Peyer's patch (tissue), 4 donors: ENCODE data around the gene PSG6.
"Not testable (repeated sequence)": the region's sequence is repeated elsewhere in the genome, so short reads cannot be mapped to it uniquely, and the experiment has no call there.

Source experiments
- POLR2A ChIP-seq, 2 donors: fragments of 450-650 bp; IDR thresholded peaks; one replicate each; pipeline ENCODE4 v1.5.1; 2017; ENCODE audit warnings: antibody characterized with exemption in 2 of 2, mild to moderate bottlenecking in 2 of 2, moderate library complexity in 2 of 2
- TF ChIP-seq, protein P1 (sequence below), 6 experiments: fragments of 450-650 bp in 4 of 6; fragments of 200-600 bp in 2 of 6; sonication (generic) in 1 of 6; IDR thresholded peaks; one replicate each; pipeline ENCODE4 v1.5.1; 2017 to 2019; ENCODE audit warnings: antibody characterized with exemption in 6 of 6, mild to moderate bottlenecking in 3 of 6, moderate library complexity in 1 of 6

DNA sequence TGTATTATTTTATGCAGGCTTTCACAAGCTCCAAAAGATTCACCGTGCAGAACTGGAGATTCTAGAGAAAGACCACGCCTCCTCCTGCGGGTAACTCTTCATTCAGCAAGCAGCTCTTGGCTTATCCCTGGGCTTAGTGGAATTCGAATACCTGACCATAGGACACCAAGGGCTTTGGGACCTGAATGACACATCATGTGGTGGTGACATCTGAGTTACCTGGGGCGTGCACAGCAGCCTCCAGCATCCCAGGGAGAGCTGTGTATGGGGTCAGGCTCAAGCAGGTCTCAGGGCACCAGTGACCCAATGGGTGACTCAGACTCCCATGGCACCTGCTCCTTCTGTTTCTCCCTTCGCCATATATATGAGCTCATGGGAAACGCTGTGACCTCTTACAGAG lies 27.2 kb downstream of the PSG6 start:
- TF ChIP-seq, protein P1, sequence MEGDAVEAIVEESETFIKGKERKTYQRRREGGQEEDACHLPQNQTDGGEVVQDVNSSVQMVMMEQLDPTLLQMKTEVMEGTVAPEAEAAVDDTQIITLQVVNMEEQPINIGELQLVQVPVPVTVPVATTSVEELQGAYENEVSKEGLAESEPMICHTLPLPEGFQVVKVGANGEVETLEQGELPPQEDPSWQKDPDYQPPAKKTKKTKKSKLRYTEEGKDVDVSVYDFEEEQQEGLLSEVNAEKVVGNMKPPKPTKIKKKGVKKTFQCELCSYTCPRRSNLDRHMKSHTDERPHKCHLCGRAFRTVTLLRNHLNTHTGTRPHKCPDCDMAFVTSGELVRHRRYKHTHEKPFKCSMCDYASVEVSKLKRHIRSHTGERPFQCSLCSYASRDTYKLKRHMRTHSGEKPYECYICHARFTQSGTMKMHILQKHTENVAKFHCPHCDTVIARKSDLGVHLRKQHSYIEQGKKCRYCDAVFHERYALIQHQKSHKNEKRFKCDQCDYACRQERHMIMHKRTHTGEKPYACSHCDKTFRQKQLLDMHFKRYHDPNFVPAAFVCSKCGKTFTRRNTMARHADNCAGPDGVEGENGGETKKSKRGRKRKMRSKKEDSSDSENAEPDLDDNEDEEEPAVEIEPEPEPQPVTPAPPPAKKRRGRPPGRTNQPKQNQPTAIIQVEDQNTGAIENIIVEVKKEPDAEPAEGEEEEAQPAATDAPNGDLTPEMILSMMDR (IDR thresholded peaks at IDR 0.05) = not testable (repeated sequence)
- not testable (repeated sequence) for TF ChIP-seq POLR2A (IDR thresholded peaks at IDR 0.05)
